ENCODE results near the gene PARP3. TPM values are rescaled to one million over a fixed set of nuclear protein-coding genes. Genes with fewer than 3 reads are reported as not detected.

PARP3 gene
- polyA plus RNA-seq, 6 donors from 2014 or later, result 3.5 to 8.4 (median 4.5) TPM

GRCh38 chr3:51947215-51947900 is 5.2 kb downstream of the PARP3 start:
- peaks cover 0 to 8% of the 10 kb centered on the region in 2 donors for H3K36me3 Mint-ChIP-seq
- no peaks in the 10 kb centered on the region for H3K9me3 Mint-ChIP-seq
- DNase-seq, result no peak
- no peak for ATAC-seq (ENCODE audit: low read depth in 2 of 2)
- peak overlapping the region in 2 of 6 donors; percentile 12 to 52 for H3K27ac Mint-ChIP-seq
- H3K4me3 Mint-ChIP-seq, result no peak overlapping the region
- H3K4me1 Mint-ChIP-seq, result peaks cover 6 to 8% (median 7%) of the 10 kb centered on the region in 3 donors
- peaks cover 0 to 5% (median 3%) of the 10 kb centered on the region in 3 donors for H3K27me3 Mint-ChIP-seq

- no peaks in the 10 kb centered on the region for H3K9me3 Mint-ChIP-seq
- no peak overlapping the region for H3K4me3 Mint-ChIP-seq
- no peak for DNase-seq
- ATAC-seq (ENCODE audit: low read depth in 2 of 2), result no peak
- peaks cover under 1 to 2% (median 2%) of the 10 kb centered on the region in 3 donors for H3K4me1 Mint-ChIP-seq
- peaks cover 3 to 13% (median 7%) of the 10 kb centered on the region in 3 donors for H3K27me3 Mint-ChIP-seq
- peaks cover 0 to 8% of the 10 kb centered on the region in 2 donors for H3K36me3 Mint-ChIP-seq
- no peak overlapping the region for H3K27ac Mint-ChIP-seq
Observed at GRCh38 chr3:51948016-51948580, 5.9 kb downstream of the PARP3 start.

- peaks cover 0 to 8% of the 10 kb centered on the region in 2 donors for H3K36me3 Mint-ChIP-seq
Observed at GRCh38 chr3:51949121-51949520, 7.0 kb downstream of the PARP3 start.

GRCh38 chr3:51950899-51951298 is 8.7 kb downstream of the PARP3 start:
- peaks cover 0 to 8% of the 10 kb centered on the region in 2 donors for H3K36me3 Mint-ChIP-seq

More at GRCh38 chr3:51949121-51949520, 7.0 kb downstream of the PARP3 start:
- Mint-ChIP-seq H3K4me3 (no peak overlapping the region), H3K9me3 (no peaks in the 10 kb centered on the region), H3K27me3 (peaks cover 14 to 23% (median 15%) of the 10 kb centered on the region in 3 donors), H3K4me1 (peaks cover 0 to 4% (median 2%) of the 10 kb centered on the region in 3 donors), H3K27ac (no peak overlapping the region)
- no peak for DNase-seq
- ATAC-seq (ENCODE audit: low read depth in 2 of 2), result no peak

GRCh38 chr3:51953445-51953844 is 11.3 kb downstream of the PARP3 start:
- ATAC-seq (ENCODE audit: low read depth in 2 of 2), result no peak
- Mint-ChIP-seq H3K4me1 (peaks cover 4% of the 10 kb centered on the region in 3 donors), H3K27me3 (peaks cover 18 to 34% (median 26%) of the 10 kb centered on the region in 3 donors), H3K36me3 (peaks cover 0 to 6% of the 10 kb centered on the region in 2 donors), H3K9me3 (no peaks in the 10 kb centered on the region), H3K27ac (no peak overlapping the region), H3K4me3 (no peak overlapping the region)
- no peak for DNase-seq

More at GRCh38 chr3:51950899-51951298, 8.7 kb downstream of the PARP3 start:
- H3K9me3 Mint-ChIP-seq, result no peaks in the 10 kb centered on the region
- no peak overlapping the region for H3K4me3 Mint-ChIP-seq
- no peak for DNase-seq
- H3K4me1 Mint-ChIP-seq, result peaks cover 0 to 4% (median 4%) of the 10 kb centered on the region in 3 donors
- ATAC-seq (ENCODE audit: low read depth in 2 of 2), result no peak
- H3K27ac Mint-ChIP-seq, result no peak overlapping the region
- H3K27me3 Mint-ChIP-seq, result peaks cover 18 to 34% (median 26%) of the 10 kb centered on the region in 3 donors

- Mint-ChIP-seq H3K4me1 (peaks cover 4% of the 10 kb centered on the region in 3 donors), H3K27ac (peak overlapping the region in 1 of 6 donors; percentile 75), H3K36me3 (peaks cover 0 to 8% of the 10 kb centered on the region in 2 donors), H3K4me3 (peak overlapping the region in 3 of 8 donors; percentile 22 to 36 (median 33)), H3K9me3 (no peaks in the 10 kb centered on the region), H3K27me3 (peaks cover 18 to 34% (median 26%) of the 10 kb centered on the region in 3 donors)
- ATAC-seq (ENCODE audit: low read depth in 2 of 2) (no peak), DNase-seq (no peak)
Observed at GRCh38 chr3:51954105-51954504, 11.9 kb downstream of the PARP3 start.

- ATAC-seq (ENCODE audit: low read depth in 2 of 2), result no peak
- no peak overlapping the region for H3K27ac Mint-ChIP-seq
- H3K27me3 Mint-ChIP-seq, result peaks cover 18 to 34% (median 26%) of the 10 kb centered on the region in 3 donors
- H3K4me1 Mint-ChIP-seq, result peaks cover 4% of the 10 kb centered on the region in 3 donors
- no peaks in the 10 kb centered on the region for H3K9me3 Mint-ChIP-seq
- peaks cover 0 to 8% of the 10 kb centered on the region in 2 donors for H3K36me3 Mint-ChIP-seq
- no peak for DNase-seq
- peak overlapping the region in 4 of 8 donors; percentile 30 to 63 (median 49) for H3K4me3 Mint-ChIP-seq
Observed at GRCh38 chr3:51954713-51955112, 12.6 kb downstream of the PARP3 start.

GRCh38 chr3:51955175-51955892 is 13.2 kb downstream of the PARP3 start, which contains the start of gene GPR62:
TSS of gene GPR62 (plus strand) at chr3:51955381. CDS start at chr3:51955653, 272 bp downstream.
- Mint-ChIP-seq H3K27ac (peak within 1 kb of the TSS in 1 of 6 donors; percentile 75), H3K9me3 (no peaks in the 10 kb centered on the region), H3K4me3 (peak within 1 kb of the TSS in 7 of 8 donors; percentile 41 to 82 (median 66)), H3K4me1 (peaks cover 4% of the 10 kb centered on the region in 3 donors), H3K36me3 (peaks cover 0 to 8% of the 10 kb centered on the region in 2 donors), H3K27me3 (peaks cover 18 to 34% (median 26%) of the 10 kb centered on the region in 3 donors)
- DNase-seq (no peak), ATAC-seq (ENCODE audit: low read depth in 2 of 2) (no peak)

- peaks cover 18 to 34% (median 28%) of the 10 kb centered on the region in 3 donors for H3K27me3 Mint-ChIP-seq
- peaks cover 4% of the 10 kb centered on the region in 3 donors for H3K4me1 Mint-ChIP-seq
- peak; percentile 30 for DNase-seq
- H3K9me3 Mint-ChIP-seq, result no peaks in the 10 kb centered on the region
- peaks cover 0 to 8% of the 10 kb centered on the region in 2 donors for H3K36me3 Mint-ChIP-seq
- peak overlapping the region in 7 of 8 donors; percentile 53 to 82 (median 68) for H3K4me3 Mint-ChIP-seq
- no peak overlapping the region for H3K27ac Mint-ChIP-seq
- peak; percentile 74 to 80 for ATAC-seq (ENCODE audit: low read depth in 2 of 2)
Observed at GRCh38 chr3:51955893-51956770, 14.0 kb downstream of the PARP3 start.

- H3K27me3 Mint-ChIP-seq, result peaks cover 14 to 36% (median 26%) of the 10 kb centered on the region in 3 donors
- H3K36me3 Mint-ChIP-seq, result peaks cover 0 to 8% of the 10 kb centered on the region in 2 donors
- no peak overlapping the region for H3K4me3 Mint-ChIP-seq
- H3K27ac Mint-ChIP-seq, result no peak overlapping the region
- H3K4me1 Mint-ChIP-seq, result peaks cover 4% of the 10 kb centered on the region in 3 donors
- ATAC-seq (ENCODE audit: low read depth in 2 of 2) (no peak), DNase-seq (no peak)
- H3K9me3 Mint-ChIP-seq, result no peaks in the 10 kb centered on the region
Observed at GRCh38 chr3:51957520-51958205, 15.5 kb downstream of the PARP3 start.

- peaks cover 3 to 4% (median 4%) of the 10 kb centered on the region in 3 donors for H3K4me1 Mint-ChIP-seq
- no peak for DNase-seq
- H3K27me3 Mint-ChIP-seq, result peaks cover 6 to 25% (median 14%) of the 10 kb centered on the region in 3 donors
- no peak for ATAC-seq (ENCODE audit: low read depth in 2 of 2)
- H3K27ac Mint-ChIP-seq, result no peak overlapping the region
- H3K36me3 Mint-ChIP-seq, result peaks cover 0 to 8% of the 10 kb centered on the region in 2 donors
- peak overlapping the region in 1 of 8 donors; percentile 34 for H3K4me3 Mint-ChIP-seq
- H3K9me3 Mint-ChIP-seq, result no peaks in the 10 kb centered on the region
Observed at GRCh38 chr3:51958603-51959521, 16.7 kb downstream of the PARP3 start.
